Pons (tissue), 1 donor: ENCODE measurements around the gene CDHR2.
"Not testable (repeated sequence)": the region's sequence is repeated elsewhere in the genome, so short reads cannot be mapped to it uniquely, and the experiment has no call there.

ENCODE experiments used
- DNase-seq: peaks from one replicate; pipeline ENCODE4 v3.0.0-alpha.2; 2016; ENCODE audit warnings: low spot score

CDHR2 gene

DNA sequence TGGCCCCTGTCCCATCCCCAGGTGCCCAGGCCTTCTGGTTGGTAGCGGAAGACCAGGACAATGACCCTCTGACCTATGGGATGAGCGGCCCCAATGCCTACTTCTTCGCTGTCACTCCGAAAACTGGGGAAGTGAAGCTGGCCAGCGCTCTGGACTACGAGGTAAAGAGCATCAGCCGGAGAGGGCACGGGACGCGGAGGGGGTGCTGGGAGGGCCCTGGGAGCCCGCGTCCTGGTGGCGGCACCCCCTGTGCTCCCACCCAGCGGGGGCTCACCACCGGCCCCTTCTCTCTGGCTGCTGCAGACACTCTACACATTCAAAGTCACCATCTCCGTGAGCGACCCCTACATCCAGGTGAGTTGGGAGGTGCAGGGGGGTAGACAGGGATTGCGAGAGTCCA lies 19.5 kb downstream of the CDHR2 start:
- no peak for DNase-seq

DNA sequence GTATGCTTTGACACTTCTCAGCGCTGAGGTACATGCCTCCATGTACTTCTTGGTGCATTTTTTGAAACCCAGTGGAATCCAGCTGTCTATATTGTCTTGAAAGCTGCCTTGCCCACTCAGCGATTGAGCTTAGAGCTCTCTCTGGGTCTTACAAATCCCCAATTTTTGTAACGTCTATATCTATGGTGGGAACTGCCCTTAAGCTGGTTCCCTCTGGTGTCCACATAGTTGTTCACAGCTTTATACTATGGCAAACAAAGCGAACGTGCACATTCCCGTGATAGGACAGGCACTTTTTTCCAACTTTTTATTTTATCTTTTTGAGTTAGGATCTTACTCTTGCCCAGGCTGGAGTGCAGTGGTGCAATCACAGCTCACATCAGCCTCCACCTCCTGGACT lies 20.9 kb downstream of the CDHR2 start:
- DNase-seq: no peak

DNA sequence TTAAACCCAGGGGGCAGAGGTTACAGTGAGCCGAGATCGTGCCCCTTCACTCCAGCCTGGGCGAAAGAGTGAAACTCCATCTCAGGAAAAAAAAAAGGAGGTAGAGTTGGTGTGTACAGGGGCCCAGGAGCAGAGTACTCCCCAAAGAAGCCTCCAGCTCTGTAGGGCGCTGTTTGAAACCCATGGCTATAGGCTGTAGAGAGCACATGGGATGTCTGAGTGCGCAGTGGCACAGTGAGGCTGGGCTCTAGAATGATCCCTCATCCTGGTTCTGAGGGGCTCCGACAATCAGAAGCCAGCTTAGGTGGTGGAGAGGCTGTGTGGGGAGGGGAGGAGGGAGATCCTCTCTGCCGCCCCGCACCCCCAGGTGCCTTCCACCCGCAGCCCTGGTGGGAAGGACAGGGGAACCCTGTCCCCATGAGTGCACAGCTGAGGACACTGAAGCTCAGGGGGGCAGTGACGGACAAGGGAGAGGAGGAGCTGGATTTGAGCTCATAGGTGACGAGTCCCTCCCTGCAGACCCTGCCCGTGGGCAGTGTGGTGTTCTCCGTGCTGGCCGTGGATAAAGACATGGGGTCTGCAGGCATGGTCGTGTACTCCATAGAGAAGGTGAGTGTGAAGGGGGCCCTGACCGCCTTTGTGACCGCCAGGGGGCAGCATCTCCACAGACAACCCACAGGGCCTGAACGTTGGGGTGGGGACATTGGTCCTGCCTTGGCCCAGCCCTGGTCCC lies 24.6 kb downstream of the CDHR2 start:
- peak; percentile 50 for DNase-seq

DNA sequence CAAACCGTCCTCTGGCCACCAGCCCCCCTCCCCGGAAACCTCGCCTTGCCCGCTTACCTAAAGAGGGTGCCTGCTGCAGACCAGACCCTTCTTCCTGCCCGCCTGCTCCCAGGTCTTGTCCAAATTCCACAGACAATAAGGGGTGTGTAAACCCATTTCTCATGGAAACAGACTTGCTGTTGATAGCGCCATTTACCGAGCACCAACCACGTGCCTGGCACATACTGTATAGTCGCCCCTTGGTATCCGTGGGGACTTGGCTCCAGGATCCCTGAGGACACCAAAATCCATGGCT lies 25.1 kb downstream of the CDHR2 start:
- no peak for DNase-seq

DNA sequence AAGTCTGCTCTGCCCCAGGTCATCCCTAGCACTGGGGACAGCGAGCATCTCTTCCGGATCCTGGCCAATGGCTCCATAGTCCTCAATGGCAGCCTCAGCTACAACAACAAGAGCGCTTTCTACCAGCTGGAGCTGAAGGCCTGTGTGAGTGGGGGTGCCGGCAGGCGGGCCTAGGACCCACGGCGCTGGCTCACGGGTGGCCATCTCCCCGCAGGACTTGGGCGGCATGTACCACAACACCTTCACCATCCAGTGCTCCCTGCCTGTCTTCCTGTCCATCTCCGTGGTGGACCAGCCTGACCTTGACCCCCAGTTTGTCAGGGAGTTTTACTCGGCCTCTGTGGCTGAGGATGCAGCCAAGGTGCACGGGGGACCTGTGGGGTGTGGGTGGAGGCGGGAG lies 25.9 kb downstream of the CDHR2 start:
- DNase-seq: no peak

DNA sequence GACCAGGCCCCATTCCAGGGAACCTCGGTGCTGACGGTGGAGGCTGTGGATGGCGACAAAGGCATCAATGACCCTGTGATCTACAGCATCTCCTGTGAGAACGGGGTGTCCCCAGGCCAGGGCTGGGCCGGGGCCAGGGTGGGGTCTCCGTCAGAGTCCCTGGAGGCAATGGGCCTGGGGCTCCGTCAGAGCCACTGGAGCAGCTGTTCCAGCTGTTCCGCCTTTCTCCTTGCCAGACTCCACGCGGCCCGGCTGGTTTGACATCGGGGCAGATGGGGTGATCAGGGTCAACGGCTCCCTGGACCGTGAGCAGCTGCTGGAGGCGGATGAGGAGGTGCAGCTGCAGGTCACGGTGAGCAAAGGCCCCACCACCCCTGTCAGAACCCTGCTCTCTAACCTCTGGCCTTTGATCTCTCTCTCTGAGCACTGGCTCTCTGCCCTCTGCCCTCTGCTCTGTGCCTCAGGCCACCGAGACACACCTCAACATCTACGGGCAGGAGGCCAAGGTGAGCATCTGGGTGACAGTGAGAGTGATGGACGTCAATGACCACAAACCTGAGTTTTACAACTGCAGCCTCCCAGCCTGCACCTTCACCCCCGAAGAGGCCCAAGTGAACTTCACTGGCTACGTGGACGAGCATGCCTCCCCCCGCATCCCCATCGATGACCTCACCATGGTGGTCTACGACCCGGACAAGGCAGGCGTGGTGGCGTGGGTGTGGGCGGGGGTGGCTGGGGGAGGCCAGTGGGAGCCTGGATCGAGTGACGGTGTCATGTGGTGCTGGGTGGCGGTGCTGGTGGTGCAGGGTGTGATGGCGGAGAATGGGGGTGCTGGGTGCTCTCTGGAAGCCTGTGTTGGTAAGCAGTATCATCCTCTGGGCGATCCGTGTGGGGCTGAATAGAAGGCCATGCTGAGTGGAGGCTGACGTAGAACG lies 26.6 kb downstream of the CDHR2 start:
- no peak for DNase-seq

DNA sequence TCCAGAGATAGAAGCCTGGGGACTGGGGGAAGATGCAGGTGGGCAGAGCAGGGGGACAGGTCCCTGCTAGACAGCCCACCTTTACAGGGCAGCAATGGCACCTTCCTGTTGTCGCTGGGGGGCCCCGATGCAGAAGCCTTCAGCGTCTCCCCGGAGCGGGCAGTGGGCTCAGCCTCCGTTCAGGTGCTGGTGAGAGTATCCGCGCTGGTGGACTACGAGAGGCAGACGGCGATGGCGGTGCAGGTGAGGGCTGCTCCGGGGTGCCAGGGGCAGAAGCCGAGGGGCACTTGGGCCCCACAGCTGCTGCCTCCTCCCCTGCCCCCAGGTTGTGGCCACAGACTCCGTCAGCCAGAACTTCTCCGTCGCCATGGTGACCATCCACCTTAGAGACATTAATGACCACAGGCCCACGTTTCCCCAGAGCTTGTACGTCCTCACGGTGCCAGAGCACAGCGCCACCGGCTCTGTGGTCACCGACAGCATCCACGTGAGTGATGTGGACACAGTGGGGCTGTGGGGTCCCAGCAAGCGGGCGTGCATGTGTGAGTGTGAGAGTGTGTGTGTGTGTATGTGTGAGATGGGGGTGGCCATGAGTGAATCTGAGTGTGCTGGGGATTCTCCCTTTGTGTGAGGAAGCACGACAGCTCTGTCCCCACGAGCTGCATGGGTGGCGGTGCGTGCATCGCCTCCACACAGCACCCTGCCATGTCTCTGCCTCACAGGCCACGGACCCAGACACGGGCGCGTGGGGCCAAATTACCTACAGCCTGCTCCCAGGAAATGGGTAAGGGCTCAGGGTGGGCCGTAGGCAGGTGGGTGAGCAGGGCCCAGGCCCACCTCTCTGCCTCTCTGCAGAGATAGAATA lies 28.4 kb downstream of the CDHR2 start:
- DNase-seq: no peak

DNA sequence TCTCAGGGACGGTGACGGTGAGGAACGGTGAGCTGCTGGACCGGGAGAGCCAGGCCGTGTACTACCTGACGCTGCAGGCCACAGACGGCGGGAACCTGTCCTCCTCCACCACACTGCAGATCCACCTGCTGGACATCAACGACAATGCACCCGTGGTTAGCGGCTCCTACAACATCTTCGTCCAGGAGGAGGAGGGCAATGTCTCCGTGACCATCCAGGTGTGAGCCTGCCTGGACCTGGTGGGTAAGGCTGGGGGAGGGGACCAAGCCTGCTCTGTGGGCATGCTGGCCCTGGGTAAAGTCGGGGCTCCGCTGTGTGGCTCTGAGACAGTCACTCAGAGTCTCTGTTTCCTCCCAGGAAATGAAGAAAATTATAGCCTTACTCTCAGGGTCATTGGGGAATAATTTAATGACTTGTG lies 29.3 kb downstream of the CDHR2 start:
- DNase-seq: no peak

DNA sequence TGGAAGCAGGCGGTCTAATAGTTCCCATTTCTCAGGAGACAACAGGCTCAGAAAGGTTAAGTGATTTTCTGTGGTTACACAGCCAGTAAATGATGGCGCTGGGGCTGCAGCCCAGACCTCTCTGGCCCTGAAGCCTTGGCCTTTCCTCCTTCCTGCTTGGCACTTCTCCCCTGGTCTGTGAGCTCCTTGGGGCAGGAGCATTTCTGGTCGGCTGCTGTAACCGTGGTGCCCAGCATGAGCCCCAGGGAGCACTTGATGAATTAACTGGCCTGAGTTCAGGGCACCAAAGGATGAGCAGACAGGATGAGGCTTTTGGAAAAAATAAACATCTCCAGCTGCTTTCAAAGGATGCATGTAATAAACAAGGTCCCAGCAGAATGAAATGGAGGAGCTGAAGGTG lies 30.2 kb downstream of the CDHR2 start:
- DNase-seq: no peak

DNA sequence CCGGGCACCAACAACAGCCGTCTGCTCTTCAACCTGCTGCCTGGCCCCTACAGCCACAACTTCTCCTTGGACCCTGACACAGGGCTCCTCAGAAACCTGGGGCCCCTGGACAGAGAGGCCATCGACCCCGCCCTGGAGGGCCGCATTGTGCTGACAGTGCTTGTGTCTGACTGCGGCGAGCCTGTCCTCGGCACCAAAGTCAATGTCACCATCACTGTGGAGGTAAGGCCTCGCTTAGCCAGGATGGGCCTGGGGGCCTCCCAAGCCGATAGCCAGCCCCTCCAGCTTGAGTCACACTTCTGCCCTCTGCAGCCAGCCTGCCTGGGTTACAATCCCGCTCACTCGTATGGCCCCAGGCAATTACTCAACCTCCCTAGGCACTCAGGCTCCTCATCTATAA lies 32.2 kb downstream of the CDHR2 start:
- no peak for DNase-seq

DNA sequence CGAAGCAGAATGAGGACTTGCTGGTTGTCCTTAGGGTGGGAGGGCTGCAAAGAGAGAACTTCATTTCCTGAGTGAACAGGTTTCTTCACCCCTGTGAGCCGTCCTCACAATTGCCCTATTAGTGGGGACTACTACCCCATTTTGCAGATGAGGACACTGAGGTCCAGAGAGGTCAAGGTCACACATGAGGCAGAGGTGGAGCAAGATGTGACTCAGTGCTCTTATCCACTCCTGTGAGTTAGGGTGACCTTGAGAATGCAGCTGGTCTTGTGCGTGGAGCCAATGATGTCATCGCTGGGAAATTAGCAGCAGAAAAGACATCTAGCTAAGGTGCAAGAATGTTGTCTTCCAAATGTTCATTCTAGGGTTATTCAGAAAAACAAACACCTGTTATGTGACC lies 33.9 kb downstream of the CDHR2 start:
- DNase-seq: no peak

DNA sequence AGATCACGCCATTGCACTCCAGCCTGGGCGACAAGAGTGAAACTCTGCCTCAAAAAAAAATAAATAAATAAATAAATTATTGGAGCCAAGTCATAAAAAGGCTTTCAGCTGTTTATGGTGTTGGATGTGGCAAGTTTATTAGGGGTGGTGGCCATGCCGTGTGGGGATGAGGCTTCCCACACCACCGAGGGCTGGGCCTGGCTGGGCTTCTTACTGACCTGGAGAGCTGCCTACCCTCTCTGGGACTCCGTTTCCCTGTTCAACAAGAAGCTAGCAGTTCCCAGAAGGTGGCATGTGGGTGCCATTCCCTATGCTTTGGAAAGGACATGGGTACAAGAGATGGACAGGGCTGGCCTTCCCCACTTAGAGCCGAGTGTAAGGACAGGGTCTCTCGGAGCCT lies 38.3 kb downstream of the CDHR2 start:
- DNase-seq: no peak

DNA sequence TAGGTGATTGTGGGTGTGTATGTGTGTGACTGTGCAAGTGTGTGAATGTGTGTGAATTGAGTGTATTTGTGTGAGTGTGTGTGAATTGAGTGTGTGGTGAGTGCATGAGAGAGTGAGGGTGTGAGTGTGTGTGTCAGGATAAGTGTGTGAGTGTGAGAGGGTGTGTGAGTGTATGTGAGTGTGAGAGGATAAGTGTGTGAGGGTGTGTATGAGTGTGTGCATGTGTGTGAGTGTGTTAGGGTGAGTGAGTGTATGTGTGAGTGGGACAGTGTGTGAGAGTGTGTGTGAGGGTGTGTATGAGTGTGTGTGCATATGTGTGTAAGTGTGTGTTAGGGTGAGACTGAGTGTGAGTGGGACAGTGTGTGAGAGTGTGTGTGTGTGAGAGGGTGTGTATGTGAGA lies 39.2 kb downstream of the CDHR2 start:
- DNase-seq: no peak

DNA sequence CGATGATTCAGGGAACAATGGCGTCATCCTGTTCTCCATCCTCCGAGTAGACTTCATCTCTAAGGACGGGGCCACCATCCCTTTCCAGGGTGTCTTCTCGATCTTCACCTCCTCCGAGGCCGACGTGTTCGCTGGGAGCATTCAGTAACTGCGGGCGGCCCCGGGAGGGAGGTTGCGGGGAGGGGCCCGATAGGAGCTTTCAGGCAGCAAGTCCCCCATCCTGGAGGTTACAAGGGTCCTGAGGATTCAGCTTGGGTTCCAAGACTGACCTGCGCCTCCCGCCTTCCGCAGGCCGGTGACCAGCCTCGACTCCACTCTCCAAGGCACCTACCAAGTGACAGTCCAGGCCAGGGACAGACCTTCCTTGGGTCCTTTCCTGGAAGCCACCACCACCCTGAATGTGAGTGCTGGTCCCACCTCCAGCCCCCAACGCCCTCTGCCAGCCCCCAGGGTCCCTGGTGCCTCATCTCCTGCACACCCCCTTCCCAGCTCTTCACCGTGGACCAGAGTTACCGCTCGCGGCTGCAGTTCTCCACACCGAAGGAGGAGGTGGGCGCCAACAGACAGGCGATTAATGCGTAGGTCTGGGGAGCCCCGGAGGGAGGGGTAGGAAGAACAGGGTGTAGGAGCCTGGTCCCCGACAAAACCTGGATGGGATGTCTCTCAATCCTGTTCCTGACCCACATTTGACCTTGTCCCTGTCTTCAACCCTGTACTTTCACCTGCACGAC lies 40.1 kb downstream of the CDHR2 start:
- no peak for DNase-seq

DNA sequence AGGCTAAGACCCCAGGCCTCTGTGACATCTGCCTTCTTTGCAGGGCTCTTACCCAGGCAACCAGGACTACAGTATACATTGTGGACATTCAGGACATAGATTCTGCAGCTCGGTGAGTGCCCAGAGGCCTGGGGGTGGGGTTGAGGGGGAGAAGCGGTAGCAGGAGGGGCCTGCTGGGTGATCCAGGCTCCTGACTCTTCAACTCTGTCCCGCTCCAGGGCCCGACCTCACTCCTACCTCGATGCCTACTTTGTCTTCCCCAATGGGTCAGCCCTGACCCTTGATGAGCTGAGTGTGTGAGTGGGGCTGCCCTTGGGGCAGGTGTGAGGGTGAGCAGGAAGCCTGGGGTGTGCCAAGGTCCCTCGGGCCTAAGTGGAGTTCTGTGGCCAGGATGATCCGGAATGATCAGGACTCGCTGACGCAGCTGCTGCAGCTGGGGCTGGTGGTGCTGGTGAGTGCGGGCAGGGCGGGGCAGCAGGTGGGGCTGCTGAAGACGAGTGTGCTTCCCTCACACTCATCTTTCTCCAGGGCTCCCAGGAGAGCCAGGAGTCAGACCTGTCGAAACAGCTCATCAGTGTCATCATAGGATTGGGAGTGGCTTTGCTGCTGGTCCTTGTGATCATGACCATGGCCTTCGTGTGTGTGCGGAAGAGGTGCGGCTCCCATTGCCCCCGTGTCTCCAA lies 41.0 kb downstream of the CDHR2 start:
- DNase-seq: no peak

DNA sequence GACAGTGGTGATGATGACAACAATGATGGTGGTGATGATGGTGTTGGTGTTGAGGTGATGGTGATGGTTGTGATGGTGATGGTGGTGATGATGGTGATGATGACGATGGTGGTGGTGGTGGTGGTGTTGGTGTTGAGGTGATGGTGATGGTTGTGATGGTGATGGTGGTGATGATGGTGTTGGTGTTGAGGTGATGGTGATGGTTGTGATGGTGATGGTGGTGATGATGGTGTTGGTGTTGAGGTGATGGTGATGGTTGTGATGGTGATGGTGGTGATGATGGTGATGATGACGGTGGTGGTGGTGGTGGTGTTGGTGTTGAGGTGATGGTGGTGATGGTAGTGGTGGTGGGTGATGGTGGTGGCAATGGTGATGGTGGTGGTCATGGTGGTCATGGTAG lies 42.5 kb downstream of the CDHR2 start:
- DNase-seq: not testable (repeated sequence)

DNA sequence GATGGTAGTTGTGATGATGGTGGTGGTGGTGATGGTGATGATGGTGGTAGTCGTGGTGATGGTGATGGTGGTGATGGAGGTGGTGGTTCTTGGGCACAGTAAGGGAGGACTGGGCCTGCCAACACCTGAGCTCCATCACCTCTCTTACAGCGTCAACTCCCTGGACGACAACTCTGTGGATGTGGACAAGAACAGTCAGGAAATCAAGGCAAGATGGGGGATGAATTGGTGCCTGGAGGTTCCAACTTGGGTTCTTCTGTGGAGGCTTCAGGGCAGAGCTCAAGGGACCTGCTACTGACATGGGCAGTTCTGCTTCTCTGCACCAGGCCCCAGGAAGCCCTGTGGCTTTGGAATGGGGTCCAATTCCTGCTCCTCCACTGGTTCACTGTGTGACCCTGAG lies 43.4 kb downstream of the CDHR2 start:
- DNase-seq: no peak

DNA sequence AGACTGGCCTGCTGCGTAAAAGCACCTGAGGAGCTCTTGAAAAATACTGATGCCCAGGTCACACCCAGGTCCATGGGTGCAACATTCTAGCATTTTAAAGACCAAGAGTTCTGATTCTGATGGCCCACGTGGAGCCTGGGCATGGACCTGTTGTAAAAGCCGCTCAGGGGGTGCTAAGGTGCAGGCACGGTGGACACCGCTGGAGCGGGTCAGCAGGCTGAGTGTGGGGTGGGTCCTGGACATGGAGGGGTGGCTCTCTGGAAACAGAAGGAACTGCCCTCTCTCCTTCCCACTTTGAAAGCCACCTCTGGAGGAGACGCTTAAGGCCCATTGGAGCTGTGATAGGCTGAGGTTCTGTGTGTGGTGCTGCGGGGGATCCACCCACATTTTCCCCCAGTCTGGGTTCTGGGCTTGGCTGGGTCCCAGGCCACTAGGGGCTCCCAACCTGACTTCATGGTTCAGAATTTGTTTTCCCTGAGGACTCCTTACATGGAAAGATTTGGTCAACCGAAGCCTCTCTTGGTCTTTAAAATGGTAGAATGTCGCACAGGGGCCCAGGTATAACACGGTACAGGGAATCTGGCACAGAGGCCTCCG lies 44.2 kb downstream of the CDHR2 start:
- DNase-seq: no peak

DNA sequence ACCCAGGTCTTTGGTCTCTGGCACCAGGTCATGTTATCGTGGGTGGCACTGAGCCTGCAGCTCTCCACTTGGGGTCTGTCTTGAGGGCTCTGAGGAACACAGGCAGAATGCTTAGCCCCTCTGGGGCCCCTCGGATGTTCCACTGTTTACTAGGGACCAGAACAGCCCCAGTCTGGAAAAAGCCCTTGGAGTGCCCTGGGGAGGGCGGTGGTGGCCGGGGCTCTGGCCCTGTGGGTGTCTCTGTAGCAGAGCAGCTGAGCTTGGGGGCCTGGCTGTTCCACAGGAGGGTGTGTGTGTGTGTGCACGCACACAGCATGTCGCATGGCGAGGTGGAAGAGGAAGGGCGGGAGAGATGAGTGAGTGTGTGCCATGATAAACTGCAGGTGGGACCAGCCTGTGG lies 45.4 kb downstream of the CDHR2 start:
- no peak for DNase-seq

DNA sequence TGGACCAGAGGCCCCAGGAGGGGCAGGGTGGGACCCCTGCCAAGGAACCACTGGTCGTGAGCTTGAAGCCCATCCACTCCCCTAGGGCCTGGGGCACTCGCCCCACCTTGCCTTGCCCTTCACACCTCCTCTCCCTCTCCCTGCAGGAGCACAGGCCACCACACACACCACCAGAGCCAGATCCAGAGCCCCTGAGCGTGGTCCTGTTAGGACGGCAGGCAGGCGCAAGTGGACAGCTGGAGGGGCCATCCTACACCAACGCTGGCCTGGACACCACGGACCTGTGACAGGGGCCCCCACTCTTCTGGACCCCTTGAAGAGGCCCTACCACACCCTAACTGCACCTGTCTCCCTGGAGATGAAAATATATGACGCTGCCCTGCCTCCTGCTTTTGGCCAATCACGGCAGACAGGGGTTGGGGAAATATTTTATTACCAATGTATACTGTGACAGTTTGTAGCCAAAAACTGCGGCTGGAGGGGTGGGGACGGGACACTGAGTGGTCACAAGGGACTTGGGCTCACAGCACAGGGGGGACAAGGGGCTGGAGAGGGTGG lies 46.3 kb downstream of the CDHR2 start:
- no peak for DNase-seq
